Spinal cord (tissue), 10 donors: ENCODE data around the gene ADGRG1. TPM values are rescaled to one million over a fixed set of nuclear protein-coding genes. Genes with fewer than 3 reads are reported as not detected.
A peak's percentile ranks its signal among the peaks of the same experiment; 100 is the strongest.
"Not testable (repeated sequence)": the region's sequence is repeated elsewhere in the genome, so short reads cannot be mapped to it uniquely, and the experiment has no call there.

Experiments used
- DNase-seq, 6 donors: peaks; one replicate each; pipeline versions ENCODE4 v3.0.0 to v3.0.0-alpha.2; 2013 to 2015; ENCODE audit warnings: low spot score in 6 of 6, low read depth in 4 of 6
- H3K27ac ChIP-seq: one replicate; pipeline ENCODE4 v1.5.1; 2013; ENCODE audit warnings: low read depth, low read length, control low read depth
- H3K27me3 ChIP-seq: one replicate; pipeline ENCODE4 v1.6.1; 2013; ENCODE audit warnings: low read length; ENCODE audit not compliant: control insufficient read depth, insufficient read depth
- H3K36me3 ChIP-seq: one replicate; pipeline ENCODE4 v1.6.1; 2013; ENCODE audit warnings: low read length; ENCODE audit not compliant: control insufficient read depth, insufficient read depth
- H3K4me1 ChIP-seq: one replicate; pipeline ENCODE4 v1.6.1; 2013; ENCODE audit warnings: low read length; ENCODE audit not compliant: control insufficient read depth, insufficient read depth
- H3K4me3 ChIP-seq: one replicate; pipeline ENCODE4 v1.5.1; 2013; ENCODE audit warnings: low read depth, low read length, control low read depth
- H3K9me3 ChIP-seq: one replicate; pipeline ENCODE4 v1.6.1; 2013; ENCODE audit warnings: low read length; ENCODE audit not compliant: control insufficient read depth, insufficient read depth
- WGBS: methylation state at CpG from one replicate; pipeline ENCODE4 v1.1.5; 2013; ENCODE audit warnings: missing lambda C conversion rate; ENCODE audit not compliant: insufficient coverage; 5-methylcytosine and 5-hydroxymethylcytosine counted together
- polyA plus RNA-seq, 2 donors: library from polyadenylated mRNA; unstranded; fragments of 120-200 nt; gene quantifications; one replicate each; pipeline ENCODE4 v1.2.1, GENCODE V29; 2013; ENCODE audit not compliant: insufficient read length in 2 of 2
- total RNA-seq, 2 donors: library from RNA; depleted of rRNA in 1 of 2; stranded (reverse); fragments of 120-200 nt in 1 of 2; fragments of >200 nt in 1 of 2; gene quantifications; one replicate each; pipeline versions ENCODE4 v1.2.3 to v1.2.4, GENCODE V29; 2013 to 2014
- donor health status: healthy.

Gene ADGRG1
- total and polyA plus RNA-seq, 4 donors: 30.1 to 367 (median 189) TPM

DNA sequence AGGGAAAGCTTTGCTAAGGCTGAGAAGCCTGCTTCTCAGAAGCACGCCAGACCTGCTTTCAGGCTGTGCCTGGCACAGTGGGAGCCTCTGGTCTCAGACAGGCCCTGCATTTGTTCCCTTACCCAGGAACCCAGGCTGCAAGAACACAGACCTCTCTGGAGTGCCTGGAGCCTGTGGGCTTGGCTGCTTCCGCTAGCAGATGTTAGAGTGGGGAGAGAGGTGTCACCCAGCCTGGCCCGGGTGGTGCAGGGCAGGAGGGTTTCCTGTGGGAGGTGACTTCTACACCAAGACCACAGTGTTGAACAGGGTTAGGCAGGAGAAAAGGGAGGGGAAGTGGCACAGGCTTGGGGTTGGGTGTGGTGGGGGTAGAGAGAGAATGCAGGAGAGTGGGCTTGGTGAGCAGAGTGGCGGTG, 35.8 kb upstream of the ADGRG1 start:
- H3K27me3 ChIP-seq: no peaks in the 10 kb centered on the region
- no peaks in the 10 kb centered on the region for H3K36me3 ChIP-seq
- no peak overlapping the region for H3K4me3 ChIP-seq
- 69% methylated on average over 4 of the region's 4 CpGs for WGBS
- H3K9me3 ChIP-seq: no peaks in the 10 kb centered on the region
- peaks cover 9% of the 10 kb centered on the region for H3K4me1 ChIP-seq
- no peak overlapping the region for H3K27ac ChIP-seq
- DNase-seq: no peak

GRCh38 chr16:57593021-57593420, 35.4 kb upstream of the ADGRG1 start:
- WGBS: 81% methylated on average over 3 of the region's 3 CpGs
- Histone ChIP-seq H3K27ac (no peak overlapping the region), H3K27me3 (no peaks in the 10 kb centered on the region), H3K36me3 (no peaks in the 10 kb centered on the region), H3K9me3 (no peaks in the 10 kb centered on the region), H3K4me1 (peaks cover 9% of the 10 kb centered on the region), H3K4me3 (no peak overlapping the region)
- no peak for DNase-seq

DNA sequence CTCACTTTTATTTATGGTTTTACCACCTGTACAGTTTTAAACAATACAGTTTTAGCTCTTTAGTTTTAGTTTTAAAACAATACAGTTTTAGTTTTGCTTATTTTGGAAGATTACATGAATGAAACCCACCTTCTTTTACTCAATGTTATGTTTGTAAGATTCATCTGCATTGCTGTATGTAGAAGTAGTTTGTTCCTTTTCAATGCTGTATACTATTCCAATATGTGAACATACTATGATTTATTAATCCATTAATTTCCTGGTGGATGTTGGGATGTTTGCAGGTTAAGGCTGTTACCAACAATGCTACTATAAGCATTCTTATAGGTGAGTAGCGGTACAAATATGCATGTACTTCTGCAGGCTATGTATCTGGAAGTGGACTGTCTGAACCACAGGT, 34.4 kb upstream of the ADGRG1 start:
- DNase-seq: no peak
- H3K4me3 ChIP-seq: no peak overlapping the region
- peaks cover 3% of the 10 kb centered on the region for H3K9me3 ChIP-seq
- no peaks in the 10 kb centered on the region for H3K36me3 ChIP-seq
- no peaks in the 10 kb centered on the region for H3K27me3 ChIP-seq
- H3K4me1 ChIP-seq: peaks cover 9% of the 10 kb centered on the region
- no CpG with 5 or more reads among the region's 1 CpG for WGBS
- no peak overlapping the region for H3K27ac ChIP-seq

DNA sequence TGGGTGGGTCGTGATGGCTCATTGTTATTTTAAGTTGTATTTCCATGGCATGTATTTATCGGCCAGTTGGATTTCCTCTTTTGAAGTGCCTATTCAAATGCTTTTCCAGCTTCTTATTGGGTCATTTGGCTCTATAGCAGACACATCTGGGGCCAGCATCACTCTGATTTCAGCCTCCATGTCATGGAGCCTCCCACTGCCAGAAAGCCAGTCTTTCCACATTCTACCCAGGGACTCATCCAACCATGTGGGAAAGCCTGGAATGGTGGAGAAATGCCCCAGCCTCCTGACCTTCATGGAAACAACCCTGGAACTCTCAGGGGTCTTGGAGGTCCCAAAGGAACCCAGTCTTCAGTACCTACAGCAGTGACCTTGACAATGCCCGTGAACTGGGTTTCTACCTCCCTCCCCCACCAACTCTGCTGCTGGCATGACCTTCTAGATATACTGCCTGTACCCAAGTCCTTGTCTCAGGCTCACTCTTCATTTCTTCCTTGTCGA, 33.8 kb upstream of the ADGRG1 start:
- no peak overlapping the region for H3K4me3 ChIP-seq
- H3K9me3 ChIP-seq: peaks cover 3% of the 10 kb centered on the region
- H3K4me1 ChIP-seq: peaks cover 9% of the 10 kb centered on the region
- no peak overlapping the region for H3K27ac ChIP-seq
- no peaks in the 10 kb centered on the region for H3K27me3 ChIP-seq
- H3K36me3 ChIP-seq: no peaks in the 10 kb centered on the region
- DNase-seq: no peak
- 58% methylated on average over 2 of the region's 4 CpGs for WGBS

DNA sequence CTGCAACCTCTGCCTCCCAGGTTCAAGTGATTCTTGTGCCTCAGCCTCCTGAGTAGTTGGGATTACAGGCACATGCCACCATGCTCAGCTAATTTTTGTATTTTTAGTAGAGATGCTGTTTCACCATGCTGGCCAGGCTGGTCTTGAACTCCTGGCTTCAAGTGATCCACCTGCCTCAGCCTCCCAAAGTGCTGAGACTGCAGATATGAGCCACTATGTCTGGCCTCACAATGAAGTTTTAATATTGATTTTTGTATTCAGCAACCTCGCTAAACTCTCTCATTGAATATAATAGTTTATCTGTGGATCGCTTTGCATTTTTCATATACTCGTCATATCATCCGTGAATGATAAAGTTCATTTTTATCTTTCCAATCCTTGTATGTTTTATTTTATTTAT, 32.2 kb upstream of the ADGRG1 start:
- H3K36me3 ChIP-seq, H3K9me3 ChIP-seq, H3K4me1 ChIP-seq, H3K27ac ChIP-seq, DNase-seq, H3K4me3 ChIP-seq, H3K27me3 ChIP-seq: not testable (repeated sequence)
- no CpG with 5 or more reads among the region's 4 CpGs for WGBS

DNA sequence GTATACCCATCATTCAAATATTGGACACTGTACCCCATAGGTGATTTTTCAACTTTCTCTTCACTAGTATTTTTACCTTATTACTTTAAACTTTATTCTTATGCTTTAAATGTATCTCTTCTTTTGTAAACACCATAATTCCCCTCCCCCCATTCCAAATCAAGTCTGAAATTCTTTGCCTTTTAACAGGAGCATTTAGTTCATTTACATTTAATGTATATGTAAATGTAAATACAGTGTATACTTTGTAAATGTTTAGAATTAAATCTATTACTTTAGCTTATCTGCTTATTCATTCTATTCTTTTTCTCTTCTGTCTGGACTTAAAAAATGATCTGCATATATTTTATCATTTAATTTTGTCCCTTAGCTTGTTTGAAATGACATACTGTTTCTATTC, 30.0 kb upstream of the ADGRG1 start:
- DNase-seq: no peak
- no peak overlapping the region for H3K4me3 ChIP-seq
- H3K36me3 ChIP-seq: no peaks in the 10 kb centered on the region
- peaks cover 3% of the 10 kb centered on the region for H3K9me3 ChIP-seq
- H3K4me1 ChIP-seq: peaks cover 7% of the 10 kb centered on the region
- no peak overlapping the region for H3K27ac ChIP-seq
- H3K27me3 ChIP-seq: no peaks in the 10 kb centered on the region

GRCh38 chr16:57600048-57600835, 28.2 kb upstream of the ADGRG1 start:
- WGBS: 15% methylated on average over 12 of the region's 12 CpGs

DNA sequence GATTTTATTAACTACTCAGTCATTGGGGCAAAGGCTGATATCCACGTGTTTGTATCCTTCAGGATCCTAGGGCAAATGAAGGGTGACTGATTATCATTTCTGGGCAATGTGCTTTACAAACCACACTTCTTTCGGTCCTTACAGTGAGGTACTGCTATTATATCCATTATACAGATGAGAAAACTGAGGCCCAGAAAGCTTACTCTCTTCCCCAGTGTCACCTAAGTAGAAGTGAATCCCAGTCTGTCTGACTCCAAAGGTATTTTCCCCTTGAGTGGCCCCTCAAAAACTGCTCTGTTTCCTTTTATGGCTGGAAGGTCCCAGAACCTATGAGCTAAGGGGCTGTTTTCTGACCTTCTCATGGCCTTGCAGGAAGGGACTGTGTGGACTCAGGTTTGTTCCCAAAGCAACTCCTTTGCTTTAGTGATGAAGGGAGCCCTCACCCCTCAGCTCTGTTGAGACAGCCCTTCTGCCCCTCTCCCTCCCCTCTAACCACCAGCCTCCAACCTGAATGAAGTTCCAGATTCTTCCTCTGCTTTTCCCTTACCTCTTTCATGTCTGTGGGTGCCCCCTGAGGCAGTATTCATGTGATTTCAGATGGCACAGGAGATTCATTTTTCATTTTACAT, 27.4 kb upstream of the ADGRG1 start:
- no peak for DNase-seq
- no peak overlapping the region for H3K4me3 ChIP-seq
- peaks cover 15% of the 10 kb centered on the region for H3K4me1 ChIP-seq
- peaks cover 3% of the 10 kb centered on the region for H3K9me3 ChIP-seq
- no peaks in the 10 kb centered on the region for H3K27me3 ChIP-seq
- WGBS: 100% methylated on average over 1 of the region's 2 CpGs
- H3K27ac ChIP-seq: no peak overlapping the region
- no peaks in the 10 kb centered on the region for H3K36me3 ChIP-seq

More at GRCh38 chr16:57600048-57600835, 28.2 kb upstream of the ADGRG1 start:
- DNase-seq: peak in 2 of 6 donors; percentile 60 to 75
- Histone ChIP-seq H3K27ac (no peak overlapping the region), H3K36me3 (no peaks in the 10 kb centered on the region), H3K4me1 (peaks cover 15% of the 10 kb centered on the region), H3K4me3 (no peak overlapping the region), H3K9me3 (peaks cover 3% of the 10 kb centered on the region), H3K27me3 (no peaks in the 10 kb centered on the region)

DNA sequence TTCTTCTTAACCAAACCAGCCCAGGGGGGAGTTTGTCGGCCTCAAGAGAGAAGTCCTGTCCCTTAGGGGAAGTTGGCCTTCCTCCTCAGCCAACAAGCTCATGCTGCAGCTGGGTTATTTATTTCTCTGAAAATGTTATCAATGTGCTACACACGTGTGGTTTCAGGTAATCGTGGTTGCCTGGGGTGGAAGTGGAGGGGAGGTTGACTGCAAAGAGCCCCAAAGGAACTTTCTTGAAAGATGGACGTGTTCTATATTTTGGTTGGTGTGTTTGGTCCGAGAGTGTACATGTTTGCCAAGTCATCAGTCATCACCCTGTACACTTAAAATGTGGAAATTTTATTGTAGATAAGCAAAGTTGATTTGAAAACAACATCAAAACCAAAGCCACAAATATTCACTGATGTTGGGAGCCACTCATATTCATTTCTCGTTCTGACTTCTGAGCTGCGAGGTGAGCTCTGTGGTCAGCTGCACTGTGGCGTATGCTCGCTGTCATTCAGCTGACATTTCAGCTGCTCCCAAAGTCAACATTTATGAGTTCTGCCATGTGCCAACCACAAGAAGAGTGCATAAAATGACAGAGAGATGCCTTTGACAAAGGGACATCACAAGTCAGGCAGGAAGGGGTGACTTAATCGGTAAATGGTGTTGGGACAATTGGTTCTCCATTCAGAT, 26.5 kb upstream of the ADGRG1 start:
- Histone ChIP-seq H3K27me3 (no peaks in the 10 kb centered on the region), H3K36me3 (no peaks in the 10 kb centered on the region), H3K27ac (no peak overlapping the region), H3K9me3 (peaks cover 3% of the 10 kb centered on the region), H3K4me1 (peaks cover 19% of the 10 kb centered on the region), H3K4me3 (no peak overlapping the region)
- WGBS: 84% methylated on average over 6 of the region's 10 CpGs
- DNase-seq: no peak
